Upper lobe of left lung (tissue), 4 donors: ENCODE measurements around the gene SLC29A3.

ENCODE experiments used
- POLR2A ChIP-seq, 4 donors: fragments of 450-650 bp; IDR thresholded peaks; one replicate each; pipeline ENCODE4 v1.5.1; 2016 to 2017; ENCODE audit warnings: antibody characterized with exemption in 4 of 4, mild to moderate bottlenecking in 2 of 4
- POLR2AphosphoS5 ChIP-seq, 2 donors: sonication (generic); formaldehyde crosslinking; IDR thresholded peaks; one replicate each; pipeline ENCODE4 v1.5.1; 2017; ENCODE audit warnings: antibody characterized with exemption in 2 of 2

DNA sequence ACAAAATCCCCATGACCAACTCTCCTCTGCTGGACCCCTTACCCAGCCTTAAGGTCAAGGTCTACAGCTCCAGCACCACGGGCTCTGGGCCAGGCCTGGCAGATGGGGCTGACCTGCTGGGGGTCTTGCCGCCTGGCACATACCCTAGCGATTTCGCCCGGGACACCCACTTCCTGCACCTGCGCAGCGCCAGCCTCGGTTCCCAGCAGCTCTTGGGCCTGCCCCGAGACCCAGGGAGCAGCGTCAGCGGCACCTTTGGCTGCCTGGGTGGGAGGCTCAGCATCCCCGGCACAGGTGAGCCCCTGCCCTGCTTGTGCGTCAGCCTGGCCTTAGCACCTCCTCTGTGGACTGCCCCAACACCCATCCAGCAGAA lies 27.5 kb upstream of the SLC29A3 start:
- no peak for TF ChIP-seq POLR2A (IDR thresholded peaks at IDR 0.05)
- no peak for TF ChIP-seq POLR2AphosphoS5 (IDR thresholded peaks at IDR 0.05)
